ENCODE results near the gene CIBAR2.

GRCh38 chr16:85062845-85063244, 49.4 kb downstream of the CIBAR2 start:
- TF ChIP-seq CTCF (IDR thresholded peaks at IDR 0.05) (no peak), POLR2A (IDR thresholded peaks at IDR 0.05) (no peak)
